NOMO-1 (cell line): Measurements from ENCODE around the gene HSPE1.
"Not testable (repeated sequence)": the region's sequence is repeated elsewhere in the genome, so short reads cannot be mapped to it uniquely, and the experiment has no call there.

Experiments used
- DNase-seq, 2 experiments: peaks; one replicate each; lab custom pipeline; 2025; ENCODE audit not compliant: unreplicated experiment in 2 of 2; lab: John Stamatoyannopoulos, UW

The HSPE1 gene

GRCh38 chr2:197498235-197498936 is 1.8 kb upstream of the HSPE1 start:
- DNase-seq = no peak

- peak; percentile 50 to 56 for DNase-seq
These were observed 1.1 kb upstream of the HSPE1 start for GRCh38 chr2:197498937-197499593.

GRCh38 chr2:197500503-197501131 is 438 bp downstream of the HSPE1 start:
- DNase-seq = no peak

- DNase-seq = no peak
These were observed 2.0 kb downstream of the HSPE1 start for GRCh38 chr2:197502201-197502600.

- no peak for DNase-seq
These were observed 2.5 kb downstream of the HSPE1 start for GRCh38 chr2:197502685-197503084.

- no peak for DNase-seq
These were observed 3.8 kb downstream of the HSPE1 start for GRCh38 chr2:197504000-197504399.

- no peak for DNase-seq
These were observed 4.3 kb downstream of the HSPE1 start for GRCh38 chr2:197504512-197504911.

GRCh38 chr2:197506658-197507057 is 6.5 kb downstream of the HSPE1 start:
- DNase-seq = no peak

GRCh38 chr2:197513915-197514314 is 13.7 kb downstream of the HSPE1 start:
- DNase-seq = no peak

- DNase-seq = peak in 1 of 2 experiments; percentile 10
These were observed 14.6 kb downstream of the HSPE1 start for GRCh38 chr2:197514754-197515153.

- no peak for DNase-seq
These were observed 15.1 kb downstream of the HSPE1 start for GRCh38 chr2:197515315-197515738.

- DNase-seq = peak; percentile 93 to 96
These were observed 15.7 kb downstream of the HSPE1 start, which contains the start of gene MOB4 for GRCh38 chr2:197515739-197516392. Gene MOB4 (plus strand): TSS chr2:197516066. CDS start chr2:197516087, 21 bp downstream.

GRCh38 chr2:197516393-197516761 is 16.2 kb downstream of the HSPE1 start:
- no peak for DNase-seq

GRCh38 chr2:197517150-197517549 is 17.0 kb downstream of the HSPE1 start:
- peak in 1 of 2 experiments; percentile 17 for DNase-seq

GRCh38 chr2:197538412-197538811 is 38.2 kb downstream of the HSPE1 start:
- no peak for DNase-seq

- no peak for DNase-seq
These were observed 39.6 kb downstream of the HSPE1 start for GRCh38 chr2:197539734-197540133.

GRCh38 chr2:197543206-197543605 is 43.0 kb downstream of the HSPE1 start:
- DNase-seq = no peak

GRCh38 chr2:197547163-197547900 is 47.2 kb downstream of the HSPE1 start:
- DNase-seq = no peak

- no peak for DNase-seq
These were observed 48.4 kb downstream of the HSPE1 start for GRCh38 chr2:197548582-197548981.

GRCh38 chr2:197551260-197551659 is 51.1 kb downstream of the HSPE1 start:
- DNase-seq = not testable (repeated sequence)
